ENCODE results near the gene CTCFL. TPM values are rescaled to one million over a fixed set of nuclear protein-coding genes. Genes with fewer than 3 reads are reported as not detected.
A peak's percentile ranks its signal among the peaks of the same experiment; 100 is the strongest.

The CTCFL gene
- total RNA-seq, 2 donors from 2014 or later = not detected

DNA sequence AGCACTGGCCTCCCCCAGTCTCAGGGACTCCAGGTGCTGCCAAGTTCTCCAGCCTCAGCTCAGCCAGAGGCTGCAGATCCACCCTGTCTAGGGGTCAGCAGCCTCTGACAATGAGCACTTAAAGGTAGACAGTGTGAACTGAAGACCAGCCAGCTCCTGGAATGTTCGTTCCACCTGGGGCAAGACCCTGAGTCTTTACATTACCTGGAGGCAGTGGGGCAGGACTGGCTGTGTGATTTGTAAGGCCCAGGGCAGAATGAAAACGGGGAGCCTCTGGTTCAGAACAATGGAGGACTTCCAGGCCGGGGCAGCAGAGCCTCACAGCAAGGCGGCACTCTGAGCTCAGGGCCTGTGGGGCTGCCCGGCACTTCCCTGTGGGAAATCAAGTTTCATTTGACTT lies 65.0 kb downstream of the CTCFL start:
- H3K4me1 Mint-ChIP-seq (ENCODE audit: low read depth in 2 of 2) = no peaks in the 10 kb centered on the region
- H3K27ac Mint-ChIP-seq = no peak overlapping the region
- H3K36me3 Mint-ChIP-seq = no peaks in the 10 kb centered on the region
- no peaks in the 10 kb centered on the region for H3K9me3 Mint-ChIP-seq
- ATAC-seq (no peak), DNase-seq (ENCODE audit: low spot score) (no peak)
- no peaks in the 10 kb centered on the region for H3K27me3 Mint-ChIP-seq
- H3K4me3 Mint-ChIP-seq = no peak overlapping the region

DNA sequence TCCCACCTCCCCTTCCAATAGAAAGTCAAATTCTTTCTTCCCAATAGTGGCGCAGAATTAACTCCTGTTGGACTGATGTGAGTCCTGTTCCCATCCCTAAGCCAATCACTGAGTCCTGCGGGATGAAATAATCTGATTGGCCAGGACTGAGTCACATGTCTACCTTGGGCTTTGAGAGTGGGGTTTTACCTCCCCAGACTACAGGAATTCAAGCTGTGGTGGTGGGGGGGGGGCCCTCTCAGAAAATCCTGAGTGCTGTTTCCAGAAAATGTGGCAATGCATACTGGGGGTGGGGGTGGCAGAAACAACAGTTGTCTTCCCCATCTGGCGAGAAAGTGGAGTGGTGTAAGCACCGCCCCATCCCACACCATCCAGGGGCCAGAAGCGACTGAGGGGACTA lies 65.7 kb downstream of the CTCFL start:
- Mint-ChIP-seq H3K27me3 (no peaks in the 10 kb centered on the region), H3K36me3 (no peaks in the 10 kb centered on the region), H3K4me1 (ENCODE audit: low read depth in 2 of 2) (no peaks in the 10 kb centered on the region), H3K27ac (no peak overlapping the region), H3K9me3 (no peaks in the 10 kb centered on the region), H3K4me3 (no peak overlapping the region)
- ATAC-seq (no peak), DNase-seq (ENCODE audit: low spot score) (no peak)

- Mint-ChIP-seq H3K27ac (no peak overlapping the region), H3K27me3 (no peaks in the 10 kb centered on the region), H3K4me3 (no peak overlapping the region), H3K36me3 (no peaks in the 10 kb centered on the region), H3K9me3 (no peaks in the 10 kb centered on the region), H3K4me1 (ENCODE audit: low read depth in 2 of 2) (peaks cover 0 to 3% of the 10 kb centered on the region in 2 donors)
- ATAC-seq (no peak), DNase-seq (ENCODE audit: low spot score) (no peak)
Observed at GRCh38 chr20:57458400-57459160, 66.4 kb downstream of the CTCFL start.

DNA sequence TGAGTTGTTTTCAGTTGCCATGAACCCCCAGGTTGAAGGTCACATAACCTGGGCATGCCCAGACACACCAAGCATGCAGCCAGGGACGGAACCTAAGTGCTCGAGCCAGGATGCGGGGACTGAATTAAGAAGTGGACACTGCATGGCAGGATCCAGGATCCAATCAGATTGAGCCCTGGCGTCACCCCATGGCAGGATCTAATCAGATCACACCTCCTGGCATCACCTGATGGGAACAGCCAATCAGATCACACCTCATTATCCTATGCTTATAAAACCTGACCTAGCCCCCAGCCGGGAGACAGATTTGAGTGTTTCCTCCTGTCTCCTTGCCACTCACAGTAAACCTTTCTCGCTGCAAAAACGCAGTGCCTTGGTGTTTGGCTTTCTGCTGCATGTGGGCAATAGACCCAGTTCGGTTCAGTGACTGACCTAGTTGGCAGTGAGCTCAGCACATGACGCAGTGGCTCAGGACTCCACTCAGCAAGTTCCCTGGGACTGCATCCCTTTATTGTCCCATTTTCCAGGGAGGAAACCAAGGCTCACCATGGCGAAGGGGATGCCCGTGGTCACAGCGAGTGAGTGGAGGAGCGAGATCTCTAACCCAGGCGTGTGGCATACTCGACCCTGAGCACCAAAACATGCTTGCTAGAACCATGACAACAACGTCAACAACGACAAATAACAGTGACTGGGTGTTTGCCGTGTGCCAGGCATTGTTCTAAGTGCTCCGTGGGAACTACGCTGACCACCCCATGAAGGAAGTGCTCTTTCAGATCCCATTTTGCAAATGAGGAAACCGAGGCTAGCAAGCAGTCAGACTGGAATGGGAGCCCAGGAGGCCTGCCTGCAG lies 67.5 kb downstream of the CTCFL start:
- H3K9me3 Mint-ChIP-seq = no peaks in the 10 kb centered on the region
- no peak for DNase-seq (ENCODE audit: low spot score)
- no peak overlapping the region for H3K4me3 Mint-ChIP-seq
- H3K27ac Mint-ChIP-seq = no peak overlapping the region
- no peaks in the 10 kb centered on the region for H3K27me3 Mint-ChIP-seq
- peaks cover 4 to 10% of the 10 kb centered on the region in 2 donors for H3K4me1 Mint-ChIP-seq (ENCODE audit: low read depth in 2 of 2)
- no peaks in the 10 kb centered on the region for H3K36me3 Mint-ChIP-seq
- no peak for ATAC-seq

DNA sequence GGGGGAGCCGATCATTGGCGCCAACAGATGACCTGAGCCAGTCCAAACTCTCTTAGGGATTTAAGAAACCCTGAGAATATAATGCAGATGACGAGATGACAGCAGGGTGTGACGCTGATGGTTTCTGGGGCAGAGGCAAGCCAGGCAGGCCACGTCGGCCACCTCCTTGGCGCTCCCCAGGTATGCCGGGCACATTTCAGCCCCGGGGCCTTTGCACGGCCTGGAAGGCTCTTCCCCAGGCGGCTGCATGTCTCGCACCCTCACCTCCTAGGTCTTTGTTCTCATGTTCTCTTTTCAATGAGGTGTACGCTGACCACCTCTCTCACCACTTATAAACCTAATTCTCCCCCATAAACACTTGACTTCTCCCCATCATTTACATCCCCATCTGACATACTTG lies 68.8 kb downstream of the CTCFL start:
- Mint-ChIP-seq H3K27ac (no peak overlapping the region), H3K36me3 (no peaks in the 10 kb centered on the region), H3K9me3 (no peaks in the 10 kb centered on the region), H3K27me3 (no peaks in the 10 kb centered on the region), H3K4me3 (no peak overlapping the region), H3K4me1 (ENCODE audit: low read depth in 2 of 2) (peaks cover 18 to 23% of the 10 kb centered on the region in 2 donors)
- DNase-seq (ENCODE audit: low spot score) = no peak
- no peak for ATAC-seq

- Mint-ChIP-seq H3K36me3 (no peaks in the 10 kb centered on the region), H3K27me3 (no peaks in the 10 kb centered on the region), H3K4me3 (no peak overlapping the region), H3K27ac (no peak overlapping the region), H3K4me1 (ENCODE audit: low read depth in 2 of 2) (peaks cover 25 to 28% of the 10 kb centered on the region in 2 donors), H3K9me3 (no peaks in the 10 kb centered on the region)
- DNase-seq (ENCODE audit: low spot score) = no peak
- ATAC-seq = no peak
Observed at GRCh38 chr20:57455386-57455785, 69.6 kb downstream of the CTCFL start.

GRCh38 chr20:57451795-57452661 lies 72.9 kb downstream of the CTCFL start:
- Mint-ChIP-seq H3K4me1 (ENCODE audit: low read depth in 2 of 2) (peaks cover 41 to 47% of the 10 kb centered on the region in 2 donors), H3K27ac (peak overlapping the region; percentile 86)

GRCh38 chr20:57451431-57451794 lies 73.5 kb downstream of the CTCFL start:
- ATAC-seq (no peak), DNase-seq (ENCODE audit: low spot score) (no peak)
- peak overlapping the region; percentile 77 for H3K4me3 Mint-ChIP-seq
- no peaks in the 10 kb centered on the region for H3K9me3 Mint-ChIP-seq
- peak overlapping the region; percentile 86 for H3K27ac Mint-ChIP-seq
- no peaks in the 10 kb centered on the region for H3K27me3 Mint-ChIP-seq
- no peaks in the 10 kb centered on the region for H3K36me3 Mint-ChIP-seq
- H3K4me1 Mint-ChIP-seq (ENCODE audit: low read depth in 2 of 2) = peaks cover 41 to 47% of the 10 kb centered on the region in 2 donors

More at GRCh38 chr20:57451795-57452661, 72.9 kb downstream of the CTCFL start:
- DNase-seq (ENCODE audit: low spot score) (no peak), ATAC-seq (peak; percentile 44 to 64)
- Mint-ChIP-seq H3K4me3 (peak overlapping the region; percentile 77), H3K9me3 (no peaks in the 10 kb centered on the region), H3K36me3 (no peaks in the 10 kb centered on the region), H3K27me3 (no peaks in the 10 kb centered on the region)

GRCh38 chr20:57450931-57451330 lies 74.0 kb downstream of the CTCFL start:
- peak overlapping the region; percentile 77 for H3K4me3 Mint-ChIP-seq
- peak overlapping the region; percentile 43 to 79 for H3K27ac Mint-ChIP-seq
- H3K36me3 Mint-ChIP-seq = no peaks in the 10 kb centered on the region
- no peaks in the 10 kb centered on the region for H3K27me3 Mint-ChIP-seq
- DNase-seq (ENCODE audit: low spot score) = no peak
- ATAC-seq = peak; percentile 36 to 48
- H3K4me1 Mint-ChIP-seq (ENCODE audit: low read depth in 2 of 2) = peaks cover 41 to 47% of the 10 kb centered on the region in 2 donors
- H3K9me3 Mint-ChIP-seq = no peaks in the 10 kb centered on the region

GRCh38 chr20:57450419-57450818 lies 74.5 kb downstream of the CTCFL start:
- Mint-ChIP-seq H3K4me3 (peak overlapping the region; percentile 66), H3K4me1 (ENCODE audit: low read depth in 2 of 2) (peaks cover 41 to 47% of the 10 kb centered on the region in 2 donors), H3K27ac (peak overlapping the region; percentile 43 to 79), H3K27me3 (no peaks in the 10 kb centered on the region), H3K9me3 (no peaks in the 10 kb centered on the region), H3K36me3 (no peaks in the 10 kb centered on the region)
- peak; percentile 79 to 88 for ATAC-seq
- peak; percentile 75 for DNase-seq (ENCODE audit: low spot score)

DNA sequence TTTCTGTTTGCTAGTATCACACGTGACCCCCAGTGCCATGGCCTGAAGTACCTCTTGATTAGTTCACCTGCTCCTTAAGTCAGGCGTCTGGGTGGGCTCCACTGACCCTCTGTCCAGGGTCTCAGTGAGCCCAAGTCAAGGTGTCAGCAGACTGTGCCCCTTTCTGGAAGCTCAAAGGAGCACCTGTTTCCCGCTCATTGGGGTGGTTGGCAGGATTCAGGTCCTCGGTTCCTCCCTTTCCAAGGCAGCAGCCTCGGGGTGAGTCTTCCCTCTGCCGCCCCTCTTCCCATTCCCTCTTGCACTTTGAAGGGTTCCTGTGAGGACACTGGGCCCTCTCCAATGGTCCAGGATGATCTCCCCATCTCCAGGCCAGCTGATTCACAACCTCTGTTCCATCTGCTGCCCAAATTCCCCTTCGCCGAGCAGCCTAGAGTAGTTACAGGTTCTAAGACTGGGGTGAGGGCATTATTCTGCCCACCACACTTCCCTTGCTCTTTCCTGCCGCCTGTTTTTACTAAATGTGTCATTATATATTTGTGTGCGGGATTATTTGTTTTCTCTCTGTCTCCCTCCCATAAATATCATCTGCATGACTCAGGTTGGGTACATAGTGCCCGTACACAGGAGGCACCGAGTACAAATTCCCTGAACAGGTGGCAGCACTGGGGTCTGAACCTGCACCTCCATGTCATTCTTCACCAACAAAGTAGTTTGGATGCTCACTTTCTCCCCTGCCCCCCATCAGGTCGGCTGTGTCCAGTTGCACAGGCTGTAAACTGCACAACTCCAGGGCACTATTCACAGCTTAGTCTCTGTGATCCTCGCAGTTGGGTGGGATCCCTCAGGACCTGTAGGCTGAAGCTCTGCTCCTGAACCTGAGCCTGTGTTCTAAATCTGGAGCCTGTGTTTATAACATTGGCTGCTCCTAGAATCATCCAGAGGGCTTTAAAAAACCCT lies 75.3 kb downstream of the CTCFL start:
- no peaks in the 10 kb centered on the region for H3K27me3 Mint-ChIP-seq
- peaks cover 41 to 47% of the 10 kb centered on the region in 2 donors for H3K4me1 Mint-ChIP-seq (ENCODE audit: low read depth in 2 of 2)
- H3K36me3 Mint-ChIP-seq = no peaks in the 10 kb centered on the region
- no peaks in the 10 kb centered on the region for H3K9me3 Mint-ChIP-seq
- ATAC-seq = no peak
- peak overlapping the region; percentile 20 to 79 for H3K27ac Mint-ChIP-seq
- peak overlapping the region; percentile 66 for H3K4me3 Mint-ChIP-seq
- no peak for DNase-seq (ENCODE audit: low spot score)

GRCh38 chr20:57448764-57449354 lies 76.1 kb downstream of the CTCFL start:
- Mint-ChIP-seq H3K36me3 (no peaks in the 10 kb centered on the region), H3K27ac (peak overlapping the region; percentile 20 to 79), H3K27me3 (no peaks in the 10 kb centered on the region), H3K4me1 (ENCODE audit: low read depth in 2 of 2) (peaks cover 41 to 47% of the 10 kb centered on the region in 2 donors), H3K9me3 (no peaks in the 10 kb centered on the region), H3K4me3 (no peak overlapping the region)
- ATAC-seq (no peak), DNase-seq (ENCODE audit: low spot score) (no peak)
